Measurements from ENCODE around the gene CHCHD3. TPM values are rescaled to one million over a fixed set of nuclear protein-coding genes. Genes with fewer than 3 reads are reported as not detected.
A peak's percentile ranks its signal among the peaks of the same experiment; 100 is the strongest.

CHCHD3 gene
- total and polyA plus RNA-seq, 4 donors: 20.1 to 78.0 (median 46.9) TPM

GRCh38 chr7:133044722-133045473 is 37.0 kb downstream of the CHCHD3 start:
- 93 to 94% methylated on average over 9 of the region's 9 CpGs for WGBS, 2 donors

GRCh38 chr7:133040674-133041073 is 41.2 kb downstream of the CHCHD3 start:
- Histone ChIP-seq H3K27me3 (ENCODE audit: control insufficient read depth in 3 of 3, insufficient read depth in 3 of 3, low read length in 2 of 3) (no peaks in the 10 kb centered on the region), H3K9me3 (ENCODE audit: control insufficient read depth in 4 of 4, insufficient read depth in 3 of 4, low read length in 3 of 4) (no peaks in the 10 kb centered on the region), H3K9ac (ENCODE audit: insufficient read depth in 1 of 2, low read length in 2 of 2) (no peak overlapping the region), H3K4me3 (no peak overlapping the region), H3K27ac (ENCODE audit: low read depth in 1 of 2, low read length in 1 of 2) (no peak overlapping the region), H3K36me3 (ENCODE audit: control insufficient read depth in 4 of 4, insufficient read depth in 4 of 4, low read length in 4 of 4) (no peaks in the 10 kb centered on the region), H3K4me1 (ENCODE audit: control insufficient read depth in 5 of 5, insufficient read depth in 5 of 5, low read length in 5 of 5) (peaks cover 0 to 4% (median 0%) of the 10 kb centered on the region in 5 donors)
- DNase-seq: no peak
- 98% methylated on average over 7 of the region's 7 CpGs for WGBS, 2 donors
- TF ChIP-seq CTCF (IDR thresholded peaks at IDR 0.05; ENCODE audit: control extremely low read depth, extremely low read depth): no peak
- ATAC-seq (ENCODE audit: insufficient read depth, low FRiP score): no peak

More at GRCh38 chr7:133044722-133045473, 37.0 kb downstream of the CHCHD3 start:
- H3K9ac ChIP-seq (ENCODE audit: insufficient read depth in 1 of 2, low read length in 2 of 2): peak overlapping the region in 1 of 2 donors; percentile 17
- H3K36me3 ChIP-seq (ENCODE audit: control insufficient read depth in 4 of 4, insufficient read depth in 4 of 4, low read length in 4 of 4): peaks cover 0 to 3% (median 0%) of the 10 kb centered on the region in 4 donors
- no peaks in the 10 kb centered on the region for H3K27me3 ChIP-seq (ENCODE audit: control insufficient read depth in 3 of 3, insufficient read depth in 3 of 3, low read length in 2 of 3)
- no peak for TF ChIP-seq CTCF (IDR thresholded peaks at IDR 0.05; ENCODE audit: control extremely low read depth, extremely low read depth)
- ATAC-seq (ENCODE audit: insufficient read depth, low FRiP score) (no peak), DNase-seq (no peak)
- no peak overlapping the region for H3K4me3 ChIP-seq
- H3K27ac ChIP-seq (ENCODE audit: low read depth in 1 of 2, low read length in 1 of 2): no peak overlapping the region
- H3K9me3 ChIP-seq (ENCODE audit: control insufficient read depth in 4 of 4, insufficient read depth in 3 of 4, low read length in 3 of 4): no peaks in the 10 kb centered on the region
- peaks cover 0 to 6% (median 1%) of the 10 kb centered on the region in 5 donors for H3K4me1 ChIP-seq (ENCODE audit: control insufficient read depth in 5 of 5, insufficient read depth in 5 of 5, low read length in 5 of 5)

- Histone ChIP-seq H3K9ac (ENCODE audit: insufficient read depth in 1 of 2, low read length in 2 of 2) (no peak overlapping the region), H3K27ac (ENCODE audit: low read depth in 1 of 2, low read length in 1 of 2) (no peak overlapping the region), H3K4me1 (ENCODE audit: control insufficient read depth in 5 of 5, insufficient read depth in 5 of 5, low read length in 5 of 5) (peaks cover 0 to 4% (median 0%) of the 10 kb centered on the region in 5 donors), H3K36me3 (ENCODE audit: control insufficient read depth in 4 of 4, insufficient read depth in 4 of 4, low read length in 4 of 4) (no peaks in the 10 kb centered on the region), H3K27me3 (ENCODE audit: control insufficient read depth in 3 of 3, insufficient read depth in 3 of 3, low read length in 2 of 3) (no peaks in the 10 kb centered on the region), H3K9me3 (ENCODE audit: control insufficient read depth in 4 of 4, insufficient read depth in 3 of 4, low read length in 3 of 4) (no peaks in the 10 kb centered on the region), H3K4me3 (no peak overlapping the region)
- 95 to 100% methylated on average over 1 of the region's 1 CpG for WGBS, 2 donors
- ATAC-seq (ENCODE audit: insufficient read depth, low FRiP score): no peak
- no peak for TF ChIP-seq CTCF (IDR thresholded peaks at IDR 0.05; ENCODE audit: control extremely low read depth, extremely low read depth)
- no peak for DNase-seq
Measured at GRCh38 chr7:133040178-133040577, 41.7 kb downstream of the CHCHD3 start.

All from lung (tissue), 12 donors.